WERI-Rb-1 (cell line): ENCODE measurements around the gene DISC1.
"Not testable (repeated sequence)": the region's sequence is repeated elsewhere in the genome, so short reads cannot be mapped to it uniquely, and the experiment has no call there.

Experiments used
- DNase-seq: peaks from one replicate; pipeline ENCODE4 v3.0.0-alpha.2; 2020
- H3K27ac ChIP-seq: fragments of 250-450 bp; sonication (Bioruptor Pico); 2 replicates; pipeline ENCODE4 v1.5.1; 2020; ENCODE audit warnings: mild to moderate bottlenecking, moderate library complexity
- H3K27me3 ChIP-seq: fragments of 250-450 bp; sonication (Bioruptor Pico); 2 replicates; pipeline ENCODE4 v1.5.1; 2021; ENCODE audit warnings: mild to moderate bottlenecking, low read depth, moderate library complexity; ENCODE audit not compliant: insufficient read depth, severe bottlenecking
- H3K36me3 ChIP-seq: fragments of 250-450 bp; sonication (Bioruptor Pico); 2 replicates; pipeline ENCODE4 v1.5.1; 2020; ENCODE audit warnings: mild to moderate bottlenecking, moderate library complexity
- H3K4me3 ChIP-seq: 2 replicates; pipeline ENCODE4 v1.5.1; 2011; ENCODE audit warnings: low read depth, mild to moderate bottlenecking, control low read depth, low read length
- H3K9me3 ChIP-seq: fragments of 250-450 bp; sonication (Bioruptor Pico); 2 replicates; pipeline ENCODE4 v1.5.1; 2021; ENCODE audit warnings: mild to moderate bottlenecking, moderate library complexity; ENCODE audit not compliant: severe bottlenecking
- CTCF ChIP-seq: IDR thresholded peaks from 2 replicates; pipeline ENCODE4 v1.5.1; 2011; ENCODE audit warnings: low read depth, mild to moderate bottlenecking, control low read depth, inconsistent platforms, low read length

DISC1 gene

GRCh38 chr1:231940116-231940515 lies 313.5 kb downstream of the DISC1 start:
- Histone ChIP-seq H3K27me3 (peaks cover 93% of the 10 kb centered on the region), H3K4me3 (no peak overlapping the region), H3K9me3 (no peaks in the 10 kb centered on the region), H3K27ac (no peak overlapping the region), H3K36me3 (no peaks in the 10 kb centered on the region)
- DNase-seq = no peak
- TF ChIP-seq CTCF = no peak

GRCh38 chr1:231940701-231941100 lies 314.1 kb downstream of the DISC1 start:
- Histone ChIP-seq H3K36me3 (no peaks in the 10 kb centered on the region), H3K4me3 (no peak overlapping the region), H3K27me3 (peaks cover 96% of the 10 kb centered on the region), H3K27ac (no peak overlapping the region), H3K9me3 (no peaks in the 10 kb centered on the region)
- DNase-seq = peak; percentile 45
- no peak for TF ChIP-seq CTCF

- no peak for TF ChIP-seq CTCF
- no peak overlapping the region for H3K4me3 ChIP-seq
- peaks cover 77% of the 10 kb centered on the region for H3K27me3 ChIP-seq
- no peak overlapping the region for H3K27ac ChIP-seq
- peaks cover 9% of the 10 kb centered on the region for H3K9me3 ChIP-seq
- H3K36me3 ChIP-seq = no peaks in the 10 kb centered on the region
- no peak for DNase-seq
Measured at GRCh38 chr1:231943084-231943483, 316.5 kb downstream of the DISC1 start.

GRCh38 chr1:231948102-231948501 lies 321.5 kb downstream of the DISC1 start:
- H3K4me3 ChIP-seq, H3K36me3 ChIP-seq, H3K9me3 ChIP-seq, H3K27ac ChIP-seq, DNase-seq: not testable (repeated sequence)
- peaks cover 28% of the 10 kb centered on the region for H3K27me3 ChIP-seq

GRCh38 chr1:231949277-231950091 lies 322.9 kb downstream of the DISC1 start:
- peaks cover 14% of the 10 kb centered on the region for H3K27me3 ChIP-seq
- DNase-seq = no peak
- H3K36me3 ChIP-seq = no peaks in the 10 kb centered on the region
- no peak overlapping the region for H3K4me3 ChIP-seq
- peaks cover 9% of the 10 kb centered on the region for H3K9me3 ChIP-seq
- peak; percentile 43; the same call in 1 of the 2 replicates for TF ChIP-seq CTCF
- no peak overlapping the region for H3K27ac ChIP-seq

- H3K27me3 ChIP-seq = peaks cover 4% of the 10 kb centered on the region
- no peaks in the 10 kb centered on the region for H3K36me3 ChIP-seq
- no peak for DNase-seq
- no peak overlapping the region for H3K27ac ChIP-seq
- TF ChIP-seq CTCF = no peak
- peaks cover 9% of the 10 kb centered on the region for H3K9me3 ChIP-seq
- no peak overlapping the region for H3K4me3 ChIP-seq
Measured at GRCh38 chr1:231950331-231951128, 323.9 kb downstream of the DISC1 start.
